ENCODE measurements around the gene SLC44A1.

SLC44A1 gene

DNA sequence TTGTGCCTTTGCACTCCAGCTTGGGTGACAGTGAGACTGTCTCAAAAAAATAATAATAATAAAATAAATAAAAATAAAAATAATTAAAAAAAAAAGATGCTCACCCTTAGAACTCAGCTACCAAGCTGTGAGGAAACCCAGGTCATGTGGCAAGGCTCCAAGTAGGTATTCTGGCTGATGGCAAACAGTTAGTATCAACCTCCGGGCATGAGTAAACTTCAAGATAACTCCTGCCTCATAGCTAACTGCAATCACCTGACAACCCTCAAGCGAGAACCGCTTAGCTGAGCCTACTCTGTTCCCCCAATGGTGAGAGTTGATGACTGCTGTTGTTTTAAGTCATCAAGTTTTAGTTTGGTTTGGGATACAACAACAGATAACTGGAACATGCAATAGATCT lies 6.1 kb upstream of the SLC44A1 start:
- Histone ChIP-seq H3K9me3 (replicated peaks in 1 of 11) (no peaks in the 10 kb centered on the region), H3K4me1 (peaks cover 13 to 29% (median 27%) of the 10 kb centered on the region in 10 experiments), H3K27me3 (no peaks in the 10 kb centered on the region), H3K4me2 (no peak overlapping the region), H3K9ac (no peak overlapping the region), H4K20me1 (no peaks in the 10 kb centered on the region), H3K4me3 (no peak overlapping the region), H3K36me3 (no peaks in the 10 kb centered on the region), H3K27ac (no peak overlapping the region)
- TF ChIP-seq Cebpa-rat (IDR thresholded peaks at IDR 0.05), result no peak

DNA sequence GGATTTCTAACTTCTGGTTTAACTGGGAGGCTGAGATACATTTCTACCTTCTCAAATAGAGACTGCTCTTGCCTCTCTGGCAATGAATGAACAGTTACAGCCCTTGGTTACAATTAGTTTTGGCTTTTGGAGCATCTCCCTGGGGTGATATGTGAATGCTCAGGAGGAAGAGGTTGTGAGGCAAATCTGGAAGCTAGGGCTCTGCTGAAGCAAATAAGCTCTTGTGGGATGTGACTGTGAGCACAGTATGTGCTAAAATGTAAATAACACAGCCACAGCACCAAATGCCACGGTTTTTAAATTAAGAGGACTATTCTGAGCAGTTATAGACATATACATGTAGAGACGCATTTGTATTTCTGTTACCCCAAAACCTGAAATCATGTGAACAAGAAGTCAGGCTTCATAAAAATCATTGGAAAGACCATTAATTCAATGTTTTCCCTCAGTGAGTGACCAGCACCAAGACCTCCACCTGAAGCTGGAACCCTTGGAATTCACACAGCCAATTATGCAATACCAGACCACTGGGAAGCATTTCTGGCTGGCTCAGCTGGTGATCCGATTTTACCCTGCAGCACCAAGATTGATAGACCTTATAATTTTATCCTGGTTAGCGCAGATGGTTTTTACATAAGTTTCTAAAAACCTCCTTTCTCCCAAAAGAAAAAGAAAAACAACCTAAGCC lies 3.0 kb upstream of the SLC44A1 start:
- no peak for TF ChIP-seq Cebpa-rat (IDR thresholded peaks at IDR 0.05)
- H3K27ac ChIP-seq, result no peak overlapping the region
- H3K4me3 ChIP-seq, result no peak overlapping the region
- H3K27me3 ChIP-seq, result no peaks in the 10 kb centered on the region
- H3K9me3 ChIP-seq (replicated peaks in 1 of 11), result no peaks in the 10 kb centered on the region
- H3K9ac ChIP-seq, result no peak overlapping the region
- H4K20me1 ChIP-seq, result peaks cover 0 to 9% (median 0%) of the 10 kb centered on the region in 11 experiments; a peak in 3 of 22 replicates
- peak overlapping the region in 9 of 11 experiments; percentile 21 to 96 (median 85); a peak in 16 of 22 replicates for H3K4me2 ChIP-seq
- H3K36me3 ChIP-seq, result no peaks in the 10 kb centered on the region
- H3K4me1 ChIP-seq, result peaks cover 29 to 47% (median 44%) of the 10 kb centered on the region in 10 experiments

DNA sequence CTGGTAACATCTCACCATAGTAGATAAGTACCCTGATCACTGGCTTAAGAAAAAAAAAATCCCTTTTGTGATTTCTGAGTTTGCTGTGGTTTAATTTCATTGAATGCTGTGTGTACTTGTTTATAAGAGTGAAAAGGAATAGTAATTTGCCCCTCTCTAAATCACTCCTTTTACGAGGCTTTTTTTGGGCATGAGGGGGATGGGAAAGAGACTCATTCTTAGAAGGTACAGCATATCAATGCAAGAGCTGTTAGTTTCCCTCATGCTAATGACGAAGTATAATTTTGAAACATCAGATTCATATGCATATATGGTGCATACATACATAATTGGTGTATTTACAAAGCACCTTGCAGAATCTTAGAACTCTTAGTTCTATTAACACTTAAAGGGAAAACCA lies 2.4 kb upstream of the SLC44A1 start:
- Histone ChIP-seq H3K4me1 (peaks cover 35 to 53% (median 50%) of the 10 kb centered on the region in 10 experiments), H3K27me3 (no peaks in the 10 kb centered on the region), H3K4me3 (no peak overlapping the region; a peak in 1 of 20 replicates), H3K4me2 (peak overlapping the region; percentile 44 to 96 (median 85); a peak in 21 of 22 replicates), H3K27ac (peak overlapping the region in 3 of 11 experiments; percentile 18 to 44 (median 27); a peak in 4 of 22 replicates), H3K9ac (no peak overlapping the region; a peak in 1 of 22 replicates), H4K20me1 (peaks cover 0 to 15% (median 1%) of the 10 kb centered on the region in 11 experiments; a peak in 6 of 22 replicates), H3K9me3 (replicated peaks in 1 of 11) (no peaks in the 10 kb centered on the region), H3K36me3 (no peaks in the 10 kb centered on the region)
- TF ChIP-seq Cebpa-rat (IDR thresholded peaks at IDR 0.05), result no peak

DNA sequence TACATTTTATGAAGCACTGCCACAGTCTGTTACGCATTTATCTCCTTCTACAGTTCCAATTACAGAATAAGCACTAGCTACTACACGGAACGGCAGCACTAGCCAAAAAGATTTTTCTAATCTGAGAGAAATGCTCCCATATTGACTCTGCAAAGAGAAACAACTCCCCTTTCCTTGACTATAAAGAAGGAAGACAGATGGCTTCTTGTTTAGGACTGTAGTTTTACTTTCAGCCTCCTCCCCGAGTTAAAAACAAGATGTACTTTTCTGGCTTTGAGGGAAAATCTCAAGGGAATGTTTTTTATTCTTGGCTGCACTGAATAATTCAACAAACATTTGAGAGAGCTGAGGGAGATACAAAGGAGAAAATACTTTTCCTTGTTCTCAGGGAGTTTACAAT lies 1.9 kb upstream of the SLC44A1 start:
- Histone ChIP-seq H3K27ac (peak overlapping the region in 7 of 11 experiments; percentile 2 to 44 (median 27); a peak in 8 of 22 replicates), H3K4me2 (peak overlapping the region; percentile 44 to 96 (median 85)), H3K9me3 (replicated peaks in 1 of 11) (no peaks in the 10 kb centered on the region), H3K27me3 (no peaks in the 10 kb centered on the region), H3K4me1 (peaks cover 39 to 58% (median 55%) of the 10 kb centered on the region in 10 experiments), H3K4me3 (peak overlapping the region in 3 of 10 experiments; percentile 4 to 32 (median 15); a peak in 4 of 20 replicates), H4K20me1 (peaks cover 0 to 20% (median 5%) of the 10 kb centered on the region in 11 experiments; a peak in 6 of 22 replicates), H3K9ac (peak overlapping the region in 5 of 11 experiments; percentile 6 to 23 (median 8); a peak in 3 of 22 replicates), H3K36me3 (no peaks in the 10 kb centered on the region)
- no peak for TF ChIP-seq Cebpa-rat (IDR thresholded peaks at IDR 0.05)

DNA sequence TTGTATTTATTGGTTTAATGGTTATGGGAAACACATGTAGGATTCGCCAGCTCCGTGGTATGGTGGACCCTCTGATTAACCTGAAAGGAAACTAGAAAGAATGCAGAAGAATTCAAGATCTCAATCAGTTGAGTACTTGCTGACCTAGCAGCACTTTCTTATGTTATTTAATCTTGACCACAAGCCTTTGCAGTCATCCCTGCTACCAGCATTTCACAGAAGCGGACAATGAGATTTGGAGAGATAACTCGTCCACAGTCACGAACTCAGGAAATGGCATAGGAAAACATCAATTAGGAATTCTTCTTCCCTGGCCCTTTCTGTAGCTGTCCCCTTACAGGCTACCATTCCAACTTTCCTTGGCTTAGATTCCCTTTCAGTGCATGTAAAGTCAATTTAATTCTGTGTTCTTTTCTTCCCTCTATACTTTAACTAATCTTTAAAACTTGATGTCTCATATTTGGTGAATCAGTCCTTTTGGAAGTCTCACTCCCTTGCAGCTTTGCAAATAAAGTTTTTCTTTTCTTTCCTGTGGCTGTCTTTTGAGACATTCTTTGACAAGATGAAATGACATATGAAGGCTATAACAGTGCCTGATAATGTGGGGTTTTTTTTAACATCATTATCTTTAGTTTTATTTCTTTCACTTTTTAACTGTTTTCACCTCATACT lies 1.3 kb upstream of the SLC44A1 start:
- no peaks in the 10 kb centered on the region for H3K36me3 ChIP-seq
- peak overlapping the region in 3 of 10 experiments; percentile 4 to 32 (median 15); a peak in 4 of 20 replicates for H3K4me3 ChIP-seq
- H3K9ac ChIP-seq, result peak overlapping the region in 3 of 11 experiments; percentile 7 to 23 (median 8); a peak in 2 of 22 replicates
- no peak for TF ChIP-seq Cebpa-rat (IDR thresholded peaks at IDR 0.05)
- H4K20me1 ChIP-seq, result peaks cover 0 to 26% (median 7%) of the 10 kb centered on the region in 11 experiments; a peak in 6 of 22 replicates
- no peaks in the 10 kb centered on the region for H3K9me3 ChIP-seq (replicated peaks in 1 of 11)
- peak overlapping the region in 8 of 11 experiments; percentile 2 to 88 (median 55); a peak in 9 of 22 replicates for H3K27ac ChIP-seq
- H3K4me1 ChIP-seq, result peaks cover 39 to 62% (median 56%) of the 10 kb centered on the region in 10 experiments
- peak overlapping the region; percentile 55 to 96 (median 86) for H3K4me2 ChIP-seq
- no peaks in the 10 kb centered on the region for H3K27me3 ChIP-seq

DNA sequence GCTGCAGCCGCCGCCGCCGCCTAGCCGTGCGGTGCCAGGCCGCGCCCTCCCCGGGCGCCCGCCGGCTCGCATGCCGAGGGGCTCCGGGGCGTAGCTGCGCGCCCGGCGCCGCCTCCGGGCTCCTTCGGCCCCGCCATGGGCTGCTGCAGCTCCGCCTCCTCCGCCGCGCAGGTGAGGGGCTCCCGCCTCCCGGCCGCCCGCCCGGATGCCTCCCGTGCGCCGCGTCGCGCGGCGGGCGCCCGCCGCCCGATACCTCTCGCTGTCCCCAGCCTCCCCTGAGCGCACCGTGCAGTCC lies 230 bp downstream of the SLC44A1 start:
- peak overlapping the region; percentile 59 to 88 (median 84); a peak in 21 of 22 replicates for H3K27ac ChIP-seq
- peaks cover 39 to 62% (median 56%) of the 10 kb centered on the region in 10 experiments for H3K4me1 ChIP-seq
- peak overlapping the region; percentile 80 to 88 (median 86) for H3K9ac ChIP-seq

DNA sequence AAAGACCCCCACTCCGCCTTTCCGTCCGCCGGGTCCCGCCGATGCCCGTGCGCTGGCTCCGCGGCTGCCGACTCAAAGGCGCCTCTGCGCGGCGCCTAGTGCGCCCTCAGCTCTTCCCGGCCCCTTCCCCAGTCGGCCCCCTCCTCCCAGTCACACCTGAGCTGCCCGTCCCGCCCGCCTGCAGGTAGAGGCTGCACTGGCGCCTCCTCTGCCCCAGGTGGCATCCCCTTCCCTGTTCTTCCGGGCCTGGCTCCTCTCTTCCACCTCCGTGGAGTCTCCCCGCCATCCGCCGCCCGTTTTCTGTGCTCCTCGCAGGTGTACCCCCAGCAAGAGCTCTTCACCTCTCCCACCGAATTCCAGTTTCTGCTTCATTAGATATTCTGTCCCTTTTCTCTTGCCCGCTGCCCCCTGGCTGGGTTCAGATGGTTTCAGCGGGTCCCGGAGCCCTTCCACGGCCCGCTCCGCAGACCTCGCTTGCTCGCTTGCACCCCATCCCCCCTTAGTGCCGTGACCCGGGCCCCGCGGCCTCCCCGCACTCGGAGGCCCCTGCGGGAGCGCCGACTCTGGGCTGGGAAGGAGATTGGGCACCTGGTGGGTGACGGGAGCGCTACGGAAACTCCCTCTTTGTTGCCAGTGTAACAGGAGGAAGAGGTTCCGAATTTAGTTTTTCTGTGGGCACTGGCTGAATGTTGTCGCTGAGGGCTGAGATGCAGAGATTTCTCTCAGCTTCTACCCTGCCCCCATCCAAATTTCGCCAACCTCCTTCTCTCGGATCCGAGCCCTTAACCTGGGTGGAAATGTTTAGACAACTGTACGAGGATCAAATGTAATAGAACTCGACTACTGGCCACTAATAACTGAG lies 809 bp downstream of the SLC44A1 start:
- Histone ChIP-seq H3K4me2 (peak overlapping the region; percentile 79 to 96 (median 89)), H3K4me1 (peaks cover 39 to 62% (median 56%) of the 10 kb centered on the region in 10 experiments), H4K20me1 (peaks cover 0 to 26% (median 8%) of the 10 kb centered on the region in 11 experiments; a peak in 6 of 22 replicates), H3K9me3 (replicated peaks in 1 of 11) (no peaks in the 10 kb centered on the region), H3K27ac (peak overlapping the region; percentile 59 to 88 (median 84); a peak in 21 of 22 replicates), H3K27me3 (no peaks in the 10 kb centered on the region), H3K9ac (peak overlapping the region; percentile 80 to 88 (median 86)), H3K4me3 (peak overlapping the region; percentile 84 to 99 (median 92)), H3K36me3 (no peaks in the 10 kb centered on the region)
- no peak for TF ChIP-seq Cebpa-rat (IDR thresholded peaks at IDR 0.05)

More for the DNA sequence above, 230 bp downstream of the SLC44A1 start:
- no peaks in the 10 kb centered on the region for H3K9me3 ChIP-seq (replicated peaks in 1 of 11)
- peak overlapping the region; percentile 84 to 99 (median 92) for H3K4me3 ChIP-seq
- H4K20me1 ChIP-seq, result peaks cover 0 to 26% (median 8%) of the 10 kb centered on the region in 11 experiments; a peak in 6 of 22 replicates
- peak overlapping the region; percentile 79 to 96 (median 89) for H3K4me2 ChIP-seq
- TF ChIP-seq Cebpa-rat (IDR thresholded peaks at IDR 0.05), result no peak
- H3K27me3 ChIP-seq, result no peaks in the 10 kb centered on the region
- no peaks in the 10 kb centered on the region for H3K36me3 ChIP-seq

DNA sequence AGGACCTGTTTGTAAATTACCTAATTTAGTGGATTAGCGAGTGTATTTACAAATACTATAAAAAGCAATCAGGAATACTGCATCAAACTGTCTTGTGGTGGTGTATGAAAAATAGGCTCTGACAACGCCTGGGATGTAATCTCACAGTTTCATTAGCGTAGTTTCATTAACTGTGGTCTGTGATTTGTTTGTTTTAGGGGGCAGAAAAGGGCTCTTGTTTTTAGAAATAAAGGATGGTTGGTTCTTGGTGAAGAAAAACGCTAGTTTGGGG lies 1.4 kb downstream of the SLC44A1 start:
- Histone ChIP-seq H4K20me1 (peaks cover 0 to 26% (median 8%) of the 10 kb centered on the region in 11 experiments; a peak in 6 of 22 replicates), H3K27me3 (no peaks in the 10 kb centered on the region), H3K36me3 (no peaks in the 10 kb centered on the region), H3K27ac (peak overlapping the region in 8 of 11 experiments; percentile 79 to 88 (median 84); a peak in 14 of 22 replicates), H3K4me3 (peak overlapping the region; percentile 84 to 99 (median 92)), H3K9ac (peak overlapping the region; percentile 80 to 88 (median 86)), H3K4me1 (peaks cover 39 to 59% (median 54%) of the 10 kb centered on the region in 10 experiments), H3K9me3 (replicated peaks in 1 of 11) (no peaks in the 10 kb centered on the region), H3K4me2 (peak overlapping the region; percentile 79 to 96 (median 89))
- no peak for TF ChIP-seq Cebpa-rat (IDR thresholded peaks at IDR 0.05)
